Effector memory CD8-positive, alpha-beta T cell (primary cell): Measurements from ENCODE around the gene OR1L8.
"Not testable (repeated sequence)": the region's sequence is repeated elsewhere in the genome, so short reads cannot be mapped to it uniquely, and the experiment has no call there.

Experiments used
- ATAC-seq: fragments of 150-1000 bp; cut with Tn5 transposase; replicated peaks from 2 replicates; pipeline ENCODE4 v1.10.0; 2021; ENCODE audit warnings: mild to moderate bottlenecking, moderate library complexity
- DNase-seq, 3 experiments: peaks; one replicate each; pipeline ENCODE4 v3.0.0; 2021
- H3K27ac Mint-ChIP-seq, 2 donors: one replicate each; pipeline ENCODE4 v1.8.0; 2022; ENCODE audit warnings: mild to moderate bottlenecking in 2 of 2, mixed read lengths in 2 of 2, moderate library complexity in 2 of 2
- H3K27me3 Mint-ChIP-seq, 2 donors: one replicate each; pipeline ENCODE4 v1.8.0; 2022; ENCODE audit warnings: mixed read lengths in 2 of 2
- H3K36me3 Mint-ChIP-seq: one replicate; pipeline ENCODE4 v1.8.0; 2022; ENCODE audit warnings: mild to moderate bottlenecking, moderate library complexity, mixed read lengths; ENCODE audit not compliant: insufficient read depth
- H3K4me1 Mint-ChIP-seq, 2 donors: one replicate each; pipeline ENCODE4 v1.8.0; 2022; ENCODE audit warnings: low read depth in 2 of 2, mixed read lengths in 2 of 2
- H3K4me3 Mint-ChIP-seq, 2 donors: one replicate each; pipeline ENCODE4 v1.8.0; 2022; ENCODE audit warnings: mild to moderate bottlenecking in 2 of 2, mixed read lengths in 2 of 2, moderate library complexity in 2 of 2
- H3K9me3 Mint-ChIP-seq, 2 donors: one replicate each; pipeline ENCODE4 v1.8.0; 2022; ENCODE audit warnings: mixed read lengths in 2 of 2

Gene OR1L8

DNA sequence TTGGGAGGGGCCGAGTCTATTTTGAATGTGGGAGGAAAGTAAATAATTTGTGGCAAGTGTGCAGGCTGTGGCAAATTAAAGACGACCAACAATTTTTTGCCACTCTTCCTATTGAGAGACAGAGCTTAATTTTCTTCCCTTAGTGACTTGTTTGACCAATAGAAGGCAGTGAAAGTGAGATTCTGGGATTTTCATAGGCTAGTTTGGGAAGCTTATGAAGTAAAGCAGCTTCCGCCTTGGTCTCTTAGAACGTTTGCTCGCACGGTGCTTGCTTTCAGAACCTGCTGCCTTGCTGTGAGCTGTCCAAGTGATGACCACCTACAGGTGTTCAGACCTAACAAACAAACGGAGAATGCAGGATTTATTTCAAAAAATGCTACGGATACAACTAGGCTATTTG, 37.0 kb downstream of the OR1L8 start:
- DNase-seq = no peak
- no peaks in the 10 kb centered on the region for H3K9me3 Mint-ChIP-seq
- no peak overlapping the region for H3K4me3 Mint-ChIP-seq
- H3K27me3 Mint-ChIP-seq = peaks cover 44 to 58% of the 10 kb centered on the region in 2 donors
- no peaks in the 10 kb centered on the region for H3K36me3 Mint-ChIP-seq
- H3K4me1 Mint-ChIP-seq = no peaks in the 10 kb centered on the region
- no peak overlapping the region for H3K27ac Mint-ChIP-seq
- ATAC-seq = no peak

- ATAC-seq = no peak
- H3K4me1 Mint-ChIP-seq = no peaks in the 10 kb centered on the region
- H3K36me3 Mint-ChIP-seq = no peaks in the 10 kb centered on the region
- H3K27ac Mint-ChIP-seq = no peak overlapping the region
- H3K4me3 Mint-ChIP-seq = no peak overlapping the region
- H3K27me3 Mint-ChIP-seq = peaks cover 36 to 45% of the 10 kb centered on the region in 2 donors
- H3K9me3 Mint-ChIP-seq = no peaks in the 10 kb centered on the region
- DNase-seq = no peak
Measured at GRCh38 chr9:122538757-122539156, 44.4 kb downstream of the OR1L8 start.

- not testable (repeated sequence) for H3K4me3 Mint-ChIP-seq, H3K27ac Mint-ChIP-seq, H3K9me3 Mint-ChIP-seq, H3K36me3 Mint-ChIP-seq, ATAC-seq, H3K4me1 Mint-ChIP-seq, DNase-seq
- H3K27me3 Mint-ChIP-seq = peaks cover 47 to 50% of the 10 kb centered on the region in 2 donors
Measured at GRCh38 chr9:122537066-122537465, 46.1 kb downstream of the OR1L8 start.

DNA sequence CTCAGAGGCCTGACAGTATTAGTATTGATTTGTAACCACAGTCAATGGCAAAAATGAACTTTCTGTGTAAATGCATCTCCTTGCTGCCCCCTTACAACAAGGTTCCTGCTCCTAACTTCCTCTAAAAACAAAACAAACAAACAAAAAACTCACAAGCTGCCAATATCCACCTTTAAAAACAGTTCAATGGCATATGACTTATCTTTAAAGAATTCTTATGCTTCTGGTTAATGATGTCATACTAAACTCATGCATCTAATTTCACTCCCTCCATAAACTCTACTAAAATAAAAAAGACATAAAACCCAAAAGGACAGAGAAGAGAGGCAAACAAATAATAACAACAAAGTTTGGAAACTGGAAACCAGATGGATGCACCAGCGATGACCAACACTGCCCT, 47.0 kb downstream of the OR1L8 start:
- ATAC-seq (no peak), DNase-seq (no peak)
- Mint-ChIP-seq H3K27me3 (peaks cover 40 to 44% of the 10 kb centered on the region in 2 donors), H3K27ac (no peak overlapping the region), H3K9me3 (no peaks in the 10 kb centered on the region), H3K36me3 (no peaks in the 10 kb centered on the region), H3K4me1 (no peaks in the 10 kb centered on the region), H3K4me3 (no peak overlapping the region)

DNA sequence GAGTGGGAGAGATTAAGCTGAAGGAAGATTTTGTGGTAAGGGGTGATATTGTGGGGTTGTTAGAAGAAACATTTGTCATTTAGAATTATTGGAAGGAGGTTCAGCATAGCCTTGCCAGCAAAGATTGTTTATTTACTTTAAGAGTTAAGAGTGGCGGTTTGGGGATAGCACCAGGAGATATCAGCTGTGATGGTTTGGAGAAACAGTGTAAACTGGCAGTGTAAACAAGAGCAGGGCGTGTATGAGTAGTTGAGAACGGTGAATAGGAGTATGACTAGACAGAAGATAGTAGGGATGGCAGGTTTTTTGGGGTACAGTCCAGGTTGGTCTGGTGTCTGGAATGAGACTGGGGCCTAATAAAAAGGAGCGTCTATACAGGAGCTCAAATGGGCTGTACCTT, 52.0 kb downstream of the OR1L8 start:
- H3K9me3 Mint-ChIP-seq, H3K4me3 Mint-ChIP-seq, DNase-seq, H3K27ac Mint-ChIP-seq, ATAC-seq, H3K36me3 Mint-ChIP-seq, H3K4me1 Mint-ChIP-seq: not testable (repeated sequence)
- peaks cover 58 to 66% of the 10 kb centered on the region in 2 donors for H3K27me3 Mint-ChIP-seq

- peak within 1 kb of the TSS in 1 of 2 donors; percentile 42 for H3K27ac Mint-ChIP-seq
- H3K27me3 Mint-ChIP-seq = peaks cover 50 to 53% of the 10 kb centered on the region in 2 donors
- no peak within 1 kb of the TSS for H3K4me3 Mint-ChIP-seq
- no peaks in the 10 kb centered on the region for H3K4me1 Mint-ChIP-seq
- no peaks in the 10 kb centered on the region for H3K36me3 Mint-ChIP-seq
- no peak for ATAC-seq
- H3K9me3 Mint-ChIP-seq = no peaks in the 10 kb centered on the region
- no peak for DNase-seq
Measured at GRCh38 chr9:122527193-122527592, 56.0 kb downstream of the OR1L8 start, which contains the start of gene OR1N1. TSS of gene OR1N1 (minus strand) at chr9:122527293. CDS start at chr9:122527293, 0 bp downstream.

- DNase-seq (no peak), ATAC-seq (no peak)
- Mint-ChIP-seq H3K27me3 (peaks cover 47 to 48% of the 10 kb centered on the region in 2 donors), H3K4me1 (no peaks in the 10 kb centered on the region), H3K36me3 (no peaks in the 10 kb centered on the region), H3K9me3 (no peaks in the 10 kb centered on the region), H3K27ac (peak overlapping the region in 1 of 2 donors; percentile 42), H3K4me3 (no peak overlapping the region)
Measured at GRCh38 chr9:122526602-122527001, 56.6 kb downstream of the OR1L8 start.

DNA sequence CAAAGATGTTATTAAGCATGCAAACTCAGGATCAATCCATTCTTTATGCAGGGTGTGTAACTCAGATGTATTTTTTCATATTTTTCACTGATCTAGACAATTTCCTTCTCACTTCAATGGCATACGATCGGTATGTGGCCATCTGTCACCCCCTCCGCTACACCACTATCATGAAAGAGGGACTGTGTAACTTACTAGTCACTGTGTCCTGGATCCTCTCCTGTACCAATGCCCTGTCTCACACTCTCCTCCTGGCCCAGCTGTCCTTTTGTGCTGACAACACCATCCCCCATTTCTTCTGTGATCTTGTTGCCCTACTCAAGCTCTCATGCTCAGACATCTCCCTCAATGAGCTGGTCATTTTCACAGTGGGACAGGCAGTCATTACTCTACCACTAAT, 63.8 kb downstream of the OR1L8 start:
- H3K27ac Mint-ChIP-seq = no peak overlapping the region
- H3K4me1 Mint-ChIP-seq = no peaks in the 10 kb centered on the region
- H3K27me3 Mint-ChIP-seq = peaks cover 22 to 27% of the 10 kb centered on the region in 2 donors
- ATAC-seq = no peak
- DNase-seq = no peak
- no peaks in the 10 kb centered on the region for H3K36me3 Mint-ChIP-seq
- H3K4me3 Mint-ChIP-seq = no peak overlapping the region
- H3K9me3 Mint-ChIP-seq = no peaks in the 10 kb centered on the region

DNA sequence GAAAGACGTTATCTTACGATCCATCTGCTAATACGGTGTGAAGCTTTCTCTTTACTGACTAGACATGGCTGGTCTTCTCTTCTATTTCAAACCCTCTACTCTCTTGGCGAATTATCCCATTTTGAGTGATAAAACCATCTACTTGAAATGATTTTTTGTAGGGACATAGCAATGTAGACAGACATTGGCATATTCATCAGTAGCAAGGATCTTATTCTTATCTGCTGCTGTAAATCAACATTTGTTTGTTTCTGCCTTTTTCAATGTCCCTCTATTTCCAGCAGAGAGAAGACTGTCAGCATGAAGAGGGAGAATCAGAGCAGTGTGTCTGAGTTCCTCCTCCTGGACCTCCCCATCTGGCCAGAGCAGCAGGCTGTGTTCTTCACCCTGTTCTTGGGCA, 64.3 kb downstream of the OR1L8 start, which contains the start of gene OR1J4:
TSS of gene OR1J4 (plus strand) at position 301 of the 400 bp plus-strand sequence. CDS start at position 301, 0 bp downstream.
- Mint-ChIP-seq H3K9me3 (no peaks in the 10 kb centered on the region), H3K27ac (no peak within 1 kb of the TSS), H3K36me3 (no peaks in the 10 kb centered on the region), H3K4me1 (no peaks in the 10 kb centered on the region), H3K4me3 (no peak within 1 kb of the TSS), H3K27me3 (peaks cover 17 to 29% of the 10 kb centered on the region in 2 donors)
- DNase-seq (no peak), ATAC-seq (no peak)

- no peak for DNase-seq
- H3K27me3 Mint-ChIP-seq = peaks cover 13 to 23% of the 10 kb centered on the region in 2 donors
- no peak overlapping the region for H3K27ac Mint-ChIP-seq
- ATAC-seq = no peak
- no peaks in the 10 kb centered on the region for H3K4me1 Mint-ChIP-seq
- no peak overlapping the region for H3K4me3 Mint-ChIP-seq
- H3K9me3 Mint-ChIP-seq = no peaks in the 10 kb centered on the region
- H3K36me3 Mint-ChIP-seq = no peaks in the 10 kb centered on the region
Measured at GRCh38 chr9:122518226-122518625, 65.0 kb downstream of the OR1L8 start.
